ENCODE results near the gene DNAJC19. TPM values are rescaled to one million over a fixed set of nuclear protein-coding genes. Genes with fewer than 3 reads are reported as not detected.
"Not testable (repeated sequence)": the region's sequence is repeated elsewhere in the genome, so short reads cannot be mapped to it uniquely, and the experiment has no call there.

Gene DNAJC19
- 34.2 TPM for total RNA-seq (ENCODE audit: insufficient read depth, low replicate concordance)

DNA sequence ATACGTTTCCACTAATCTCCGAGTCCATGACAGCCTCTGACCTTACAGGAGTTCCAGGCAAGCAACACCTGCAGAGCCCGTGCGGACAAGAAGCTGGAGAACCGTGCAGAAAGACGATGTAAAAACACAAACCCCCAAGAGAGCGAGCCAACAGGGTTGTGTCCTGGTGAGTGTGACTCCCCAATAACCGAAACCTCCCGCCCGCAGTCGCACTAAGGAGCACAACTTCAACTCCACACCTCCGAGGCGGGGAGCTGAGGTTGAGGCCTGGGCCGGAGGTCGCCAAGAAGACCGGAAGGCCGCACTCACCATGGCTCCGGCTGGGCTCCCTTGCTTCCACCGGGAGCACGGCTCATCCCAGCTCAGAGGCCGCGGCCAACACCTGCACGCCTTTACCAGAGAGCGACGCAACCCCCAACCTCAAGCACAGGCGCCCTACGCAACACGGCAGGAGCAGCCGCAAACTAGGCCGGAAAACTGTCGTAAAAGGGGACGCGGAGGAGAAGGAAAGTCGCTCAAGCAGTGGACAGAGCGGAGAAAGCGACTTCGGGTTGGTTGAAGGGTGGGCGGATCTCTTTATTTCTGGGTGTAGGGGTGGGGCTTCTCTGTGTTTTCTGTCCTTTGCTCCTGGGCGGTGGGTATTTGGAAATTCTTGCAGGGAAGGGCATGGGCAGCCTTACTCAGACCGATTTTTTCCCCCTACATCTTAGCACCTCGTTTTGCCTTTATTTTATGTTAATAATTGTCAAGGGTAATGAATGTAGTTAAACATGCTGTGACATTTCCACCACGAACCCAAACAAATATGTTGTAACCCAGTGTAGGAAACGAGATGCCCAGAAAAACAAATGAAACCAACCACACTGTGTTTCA, at the start of gene DNAJC19:
Gene DNAJC19 (minus strand): TSS at position 446 of the 873 bp plus-strand sequence. CDS start 134 bp downstream, at position 312.
- peak; percentile 99 for DNase-seq (ENCODE audit: low spot score)

- no peak for DNase-seq (ENCODE audit: low spot score)
These were observed 41.4 kb upstream of the DNAJC19 start for GRCh38 chr3:181030948-181031347.

GRCh38 chr3:181025204-181025603, 35.7 kb upstream of the DNAJC19 start:
- DNase-seq (ENCODE audit: low spot score): no peak

DNA sequence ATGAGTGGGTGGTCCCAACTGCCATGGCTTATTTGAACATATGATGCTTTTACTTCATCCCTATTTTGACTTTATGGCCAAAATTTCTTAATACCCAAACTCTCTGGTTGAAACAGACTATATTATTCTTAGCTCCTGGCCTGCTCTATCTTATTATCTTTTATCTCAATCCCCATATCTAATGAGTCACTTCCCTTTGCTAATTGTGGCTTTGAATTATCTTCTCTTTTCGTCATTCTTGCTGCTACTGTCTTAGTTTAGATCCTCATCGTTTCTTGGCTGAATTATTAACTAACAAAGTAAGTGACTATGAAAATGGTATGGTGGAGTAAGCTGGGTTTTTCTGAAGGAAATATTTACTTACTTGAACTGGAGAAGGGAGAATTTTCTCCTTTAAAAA, 28.2 kb upstream of the DNAJC19 start:
- DNase-seq (ENCODE audit: low spot score): no peak

DNA sequence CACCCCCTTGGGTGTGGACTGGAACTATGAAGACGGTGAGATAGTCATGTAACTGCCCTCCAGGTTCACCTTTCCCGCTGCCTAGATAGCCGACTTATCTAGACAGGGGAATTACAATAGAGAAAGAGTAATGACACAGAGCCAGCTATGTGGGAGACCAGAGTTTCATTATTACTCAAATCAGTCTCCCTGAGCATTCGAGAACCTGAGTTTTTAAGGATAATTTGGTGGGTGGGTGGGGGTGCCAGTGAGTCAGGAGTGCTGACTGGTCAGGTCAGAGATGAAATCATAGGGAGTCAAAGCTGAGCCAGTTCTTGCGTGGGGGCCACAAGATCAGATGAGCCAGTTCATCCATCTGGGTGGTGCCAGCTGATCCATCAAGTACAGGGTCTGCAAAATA, 19.7 kb upstream of the DNAJC19 start:
- DNase-seq (ENCODE audit: low spot score): no peak

GRCh38 chr3:181008796-181009195, 19.3 kb upstream of the DNAJC19 start:
- DNase-seq (ENCODE audit: low spot score): no peak

DNA sequence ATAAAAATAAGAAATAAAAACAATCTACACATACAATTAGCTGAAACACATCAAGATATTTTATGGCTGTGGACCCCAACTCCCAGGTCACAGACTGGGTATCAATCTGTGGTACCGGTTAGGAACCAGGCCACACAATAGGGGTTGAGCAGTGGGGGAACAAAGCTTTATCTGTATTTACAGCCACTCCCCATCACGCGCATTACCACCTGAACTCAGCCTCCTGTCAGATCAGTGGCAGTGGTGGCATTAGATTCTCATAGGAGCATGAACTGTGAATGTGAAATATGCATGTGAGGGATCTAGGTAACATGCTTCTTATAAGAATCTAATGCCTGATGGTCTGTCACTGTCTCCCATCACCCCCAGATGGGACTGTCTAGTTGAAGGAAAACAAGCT, 17.7 kb upstream of the DNAJC19 start:
- DNase-seq (ENCODE audit: low spot score): no peak

DNA sequence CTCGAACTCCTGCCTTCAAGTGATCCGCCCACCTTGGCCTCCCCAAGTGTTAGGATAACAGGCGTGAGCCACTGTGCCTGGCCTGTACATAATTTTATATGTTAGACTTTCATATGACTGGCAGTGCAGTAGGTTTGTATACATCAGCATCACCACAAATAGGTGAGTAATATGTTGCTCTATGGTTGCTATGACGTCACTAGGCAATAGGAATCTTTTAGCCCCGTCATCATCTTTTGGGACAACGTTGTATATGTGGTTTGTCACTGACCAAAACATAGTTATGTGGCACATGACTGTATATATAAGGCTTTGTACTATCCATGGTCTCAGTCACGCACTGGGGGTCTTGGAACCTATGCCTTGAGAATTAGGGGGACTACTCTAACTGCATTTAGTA, 17.0 kb upstream of the DNAJC19 start:
- no peak for DNase-seq (ENCODE audit: low spot score)

DNA sequence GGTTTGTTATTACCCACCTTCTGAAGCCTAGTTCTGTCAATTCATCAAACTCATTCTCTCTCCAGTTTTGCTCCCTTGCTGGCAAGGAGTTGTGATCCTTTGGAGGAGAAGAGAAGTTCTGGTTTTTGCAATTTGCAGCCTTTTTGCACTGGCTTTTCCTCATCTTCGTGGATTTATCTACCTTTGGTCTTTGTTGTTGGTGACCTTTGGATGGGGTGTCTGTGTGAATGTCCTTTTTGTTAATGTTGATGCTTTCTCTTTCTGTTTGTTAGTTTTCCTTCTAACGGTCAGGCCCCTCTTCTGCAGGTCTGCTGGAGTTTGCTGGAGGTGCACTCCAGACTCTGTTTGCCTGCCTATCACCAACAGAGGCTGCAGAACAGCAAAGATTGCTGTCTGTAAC, 13.9 kb upstream of the DNAJC19 start:
- DNase-seq (ENCODE audit: low spot score): not testable (repeated sequence)

DNA sequence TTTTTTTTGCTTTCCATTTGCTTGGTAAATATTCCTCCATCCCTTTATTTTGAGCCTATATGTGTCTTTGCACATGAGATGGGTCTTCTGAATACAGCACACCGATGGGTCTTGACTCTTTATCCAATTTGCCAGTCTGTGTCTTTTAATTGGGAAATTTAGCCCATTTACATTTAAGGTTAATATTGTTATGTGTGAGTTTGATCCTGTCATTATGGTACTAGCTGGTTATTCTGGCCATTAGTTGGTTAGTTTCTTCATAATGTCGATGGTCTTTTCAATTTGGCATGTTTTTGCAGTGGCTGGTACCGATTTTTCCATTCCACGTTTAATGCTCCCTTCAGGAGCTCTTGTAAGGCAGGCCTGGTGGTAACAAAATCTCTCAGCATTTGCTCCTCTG, 12.8 kb upstream of the DNAJC19 start:
- not testable (repeated sequence) for DNase-seq (ENCODE audit: low spot score)

GRCh38 chr3:180996415-180996932, 6.9 kb upstream of the DNAJC19 start:
- DNase-seq (ENCODE audit: low spot score): no peak

DNA sequence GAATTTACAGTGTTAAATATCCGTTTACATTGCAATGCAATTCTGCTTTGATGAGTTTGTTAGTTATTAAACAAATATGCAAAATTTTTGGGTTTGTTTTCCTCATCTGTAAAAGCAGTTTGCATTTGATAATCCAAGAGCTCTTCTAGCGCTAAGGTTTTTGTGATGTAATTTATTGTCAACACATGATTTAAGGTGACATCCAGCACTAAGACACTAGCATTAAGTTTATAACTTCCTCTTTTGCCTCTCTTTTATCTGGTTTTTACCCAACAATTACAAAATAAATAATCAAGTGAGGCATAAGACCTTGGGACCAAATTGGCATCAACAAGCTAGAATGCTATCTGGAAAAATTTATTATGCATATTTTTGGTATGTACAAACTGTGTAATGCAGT, 969 bp upstream of the DNAJC19 start:
- no peak for DNase-seq (ENCODE audit: low spot score)

- DNase-seq (ENCODE audit: low spot score): no peak
These were observed 2.2 kb downstream of the DNAJC19 start for GRCh38 chr3:180987344-180987743.

DNA sequence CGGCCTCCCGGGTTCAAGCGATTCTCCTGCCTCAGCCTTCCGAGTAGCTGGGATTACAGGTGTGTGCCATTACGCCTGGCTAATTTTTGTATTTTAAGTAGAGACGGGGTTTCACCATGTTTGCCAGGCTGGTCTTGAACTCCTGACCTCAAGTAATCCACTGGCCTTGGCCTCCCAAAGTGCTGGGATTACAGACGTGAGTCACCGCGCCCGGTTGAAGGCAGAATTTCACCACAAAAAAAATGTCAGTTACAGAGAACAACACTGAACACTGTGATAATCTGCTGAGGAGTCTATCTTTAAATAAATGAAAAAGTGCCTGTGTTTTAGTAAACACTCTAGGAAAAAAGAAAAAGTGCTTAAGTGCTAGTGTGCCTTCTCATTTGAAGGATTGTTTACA, 3.2 kb downstream of the DNAJC19 start:
- DNase-seq (ENCODE audit: low spot score): not testable (repeated sequence)

GRCh38 chr3:180983136-180983535, 6.4 kb downstream of the DNAJC19 start:
- no peak for DNase-seq (ENCODE audit: low spot score)

DNA sequence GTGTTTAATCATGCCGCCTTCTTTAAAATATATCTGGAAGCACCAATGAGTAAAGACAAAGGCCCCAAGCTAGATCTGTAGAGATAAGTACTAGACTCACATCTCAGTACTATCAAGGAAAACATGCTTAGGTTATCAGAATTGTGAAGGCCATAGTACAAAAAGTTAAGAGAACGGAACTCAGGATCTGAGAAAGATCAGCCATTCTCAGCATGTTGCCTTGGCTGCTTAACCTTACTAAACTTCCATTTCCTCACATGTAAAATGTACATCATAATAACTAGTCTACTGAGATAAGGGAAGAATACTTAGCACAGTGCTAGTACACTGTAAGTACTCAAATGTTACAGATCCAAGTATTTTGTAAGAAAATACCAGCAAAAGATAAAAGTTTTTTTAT, 7.6 kb downstream of the DNAJC19 start:
- no peak for DNase-seq (ENCODE audit: low spot score)

GRCh38 chr3:180980611-180981010, 8.9 kb downstream of the DNAJC19 start:
- DNase-seq (ENCODE audit: low spot score): no peak

- DNase-seq (ENCODE audit: low spot score): no peak
These were observed 9.6 kb downstream of the DNAJC19 start for GRCh38 chr3:180979961-180980360.

- no peak for DNase-seq (ENCODE audit: low spot score)
These were observed 12.0 kb downstream of the DNAJC19 start for GRCh38 chr3:180977498-180977897.

GRCh38 chr3:180974286-180974685, 15.2 kb downstream of the DNAJC19 start:
- no peak for DNase-seq (ENCODE audit: low spot score)

- no peak for DNase-seq (ENCODE audit: low spot score)
These were observed 16.0 kb downstream of the DNAJC19 start for GRCh38 chr3:180973543-180973942.

DNA sequence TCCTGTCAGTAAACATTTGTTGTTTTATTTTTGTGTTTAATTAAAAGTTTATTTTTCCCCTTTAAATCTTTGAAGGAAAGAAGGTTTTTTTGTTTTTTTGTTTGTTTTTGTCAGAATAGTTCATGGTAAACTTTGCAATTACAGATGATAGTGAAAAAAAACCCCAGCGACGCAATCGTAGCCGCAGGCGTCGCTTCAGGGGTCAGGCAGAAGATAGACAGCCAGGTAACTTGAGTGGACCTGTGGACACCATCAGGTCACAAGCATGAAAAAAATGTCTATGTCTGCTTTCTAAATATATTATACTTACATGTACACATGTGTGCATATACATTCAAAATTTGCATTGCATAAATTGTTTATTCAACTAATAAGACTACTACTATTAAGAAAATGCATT, 18.6 kb downstream of the DNAJC19 start:
- DNase-seq (ENCODE audit: low spot score): no peak

GRCh38 chr3:180962530-180962929, 27.0 kb downstream of the DNAJC19 start:
- DNase-seq (ENCODE audit: low spot score): no peak

All from umbilical cord (tissue), 2 donors.